Lung (tissue), 12 donors: ENCODE measurements around the gene CYP2R1. TPM values are rescaled to one million over a fixed set of nuclear protein-coding genes. Genes with fewer than 3 reads are reported as not detected.
"Not testable (repeated sequence)": the region's sequence is repeated elsewhere in the genome, so short reads cannot be mapped to it uniquely, and the experiment has no call there.

Experiments
- ATAC-seq: fragments of 200-7000 bp; cut with Tn5 transposase; one replicate; pipeline ENCODE4 v1.9.1; 2020; ENCODE audit warnings: moderate number of reproducible peaks; ENCODE audit not compliant: insufficient read depth, low FRiP score
- DNase-seq, 3 donors: peaks; one replicate each; pipeline ENCODE4 v3.0.0-alpha.2; 2013 to 2017
- H3K27ac ChIP-seq, 2 donors: one replicate each; pipeline ENCODE4 v1.5.1; 2013; ENCODE audit warnings: mild to moderate bottlenecking in 2 of 2, moderate library complexity in 2 of 2, control low read depth in 1 of 2, inconsistent platforms in 1 of 2, low read depth in 1 of 2, low read length in 1 of 2
- H3K27me3 ChIP-seq, 3 donors: one replicate each; pipeline ENCODE4 v1.5.1; 2013; ENCODE audit warnings: low read length in 2 of 3; ENCODE audit not compliant: control insufficient read depth in 3 of 3, insufficient read depth in 3 of 3
- H3K36me3 ChIP-seq, 4 donors: one replicate each; pipeline ENCODE4 v1.5.1; 2013; ENCODE audit warnings: low read length in 4 of 4, mild to moderate bottlenecking in 1 of 4, moderate library complexity in 1 of 4; ENCODE audit not compliant: control insufficient read depth in 4 of 4, insufficient read depth in 4 of 4
- H3K4me1 ChIP-seq, 5 donors: one replicate each; pipeline ENCODE4 v1.5.1; 2013; ENCODE audit warnings: low read length in 5 of 5, mild to moderate bottlenecking in 2 of 5, moderate library complexity in 1 of 5; ENCODE audit not compliant: control insufficient read depth in 5 of 5, insufficient read depth in 5 of 5
- H3K4me3 ChIP-seq: one replicate; pipeline ENCODE4 v1.5.1; 2013; ENCODE audit warnings: mild to moderate bottlenecking, control low read depth, moderate library complexity
- H3K9ac ChIP-seq, 2 donors: one replicate each; pipeline ENCODE4 v1.5.1; 2013; ENCODE audit warnings: low read length in 2 of 2, control low read depth in 1 of 2; ENCODE audit not compliant: insufficient read depth in 1 of 2
- H3K9me3 ChIP-seq, 4 donors: one replicate each; pipeline ENCODE4 v1.5.1; 2013; ENCODE audit warnings: low read length in 3 of 4, mild to moderate bottlenecking in 1 of 4, moderate library complexity in 1 of 4; ENCODE audit not compliant: control insufficient read depth in 4 of 4, insufficient read depth in 3 of 4
- WGBS, 2 donors: extraction: QIAGEN DNeasy Blood & Tissue Kit; methylation state at CpG; one replicate each; pipeline ENCODE4 v1.1.7; 2013; 5-methylcytosine and 5-hydroxymethylcytosine counted together
- polyA plus RNA-seq, 2 donors: library from polyadenylated mRNA; stranded (reverse); fragments of 200-250 nt; gene quantifications; one replicate each; pipeline ENCODE4 v1.2.1, GENCODE V29; 2013
- total RNA-seq, 2 donors: library from RNA; depleted of rRNA in 1 of 2; stranded (reverse); fragments of >200 nt in 1 of 2; gene quantifications; one replicate each; pipeline ENCODE4 v1.2.1, GENCODE V29; 2014 to 2021
- TF ChIP-seq, protein P1 (sequence below): IDR thresholded peaks from 2 replicates; pipeline ENCODE4 v1.5.1; 2012; ENCODE audit warnings: mild to moderate bottlenecking; ENCODE audit errors: control extremely low read depth, extremely low read depth
- donor health status: control.
- donor health status: control.
- donor health status: Bipolar disorder and iron deficiency.
- donor health status: healthy.
- donor health status: DM: yes; HTN: yes; CAD: no.

Gene CYP2R1
- total and polyA plus RNA-seq, 4 donors = 9.9 to 33.4 (median 19.2) TPM

DNA sequence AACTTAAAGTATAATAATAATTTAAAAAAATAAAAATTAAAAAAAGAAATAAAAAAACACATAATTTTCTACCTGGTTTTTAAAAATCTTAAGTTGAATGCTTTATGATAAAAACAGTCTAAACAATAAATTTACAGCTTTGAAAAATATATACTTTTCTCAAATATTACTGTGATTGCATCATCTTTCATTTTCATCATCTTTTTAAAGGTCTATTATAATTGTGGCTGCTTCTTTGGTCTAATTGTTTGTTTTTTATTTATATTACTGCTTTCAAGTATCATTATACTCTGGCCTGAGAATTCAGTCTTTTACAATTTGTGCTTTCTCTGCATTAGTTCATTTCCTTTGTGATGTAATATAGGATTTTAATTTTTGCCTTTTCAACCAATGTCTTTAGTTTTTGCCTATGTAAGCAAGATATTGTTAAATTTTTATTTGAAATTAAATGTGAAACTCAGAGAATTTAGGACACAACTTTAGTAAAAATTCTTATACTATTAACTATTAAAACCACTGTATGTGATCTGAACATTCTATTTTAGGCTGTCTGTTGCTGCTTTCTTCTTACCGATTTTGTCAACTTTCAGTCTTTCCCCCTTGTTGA, 7.3 kb downstream of the CYP2R1 start:
- peaks cover 0 to 7% (median 1%) of the 10 kb centered on the region in 5 donors for H3K4me1 ChIP-seq
- no peak overlapping the region for H3K4me3 ChIP-seq
- no peaks in the 10 kb centered on the region for H3K27me3 ChIP-seq
- H3K27ac ChIP-seq = no peak overlapping the region
- no peaks in the 10 kb centered on the region for H3K9me3 ChIP-seq
- 82 to 85% methylated on average over 1 of the region's 1 CpG for WGBS, 2 donors
- DNase-seq (no peak), ATAC-seq (no peak)
- H3K36me3 ChIP-seq = peaks cover 0 to 4% (median 2%) of the 10 kb centered on the region in 4 donors
- no peak overlapping the region for H3K9ac ChIP-seq
- TF ChIP-seq, protein P1, sequence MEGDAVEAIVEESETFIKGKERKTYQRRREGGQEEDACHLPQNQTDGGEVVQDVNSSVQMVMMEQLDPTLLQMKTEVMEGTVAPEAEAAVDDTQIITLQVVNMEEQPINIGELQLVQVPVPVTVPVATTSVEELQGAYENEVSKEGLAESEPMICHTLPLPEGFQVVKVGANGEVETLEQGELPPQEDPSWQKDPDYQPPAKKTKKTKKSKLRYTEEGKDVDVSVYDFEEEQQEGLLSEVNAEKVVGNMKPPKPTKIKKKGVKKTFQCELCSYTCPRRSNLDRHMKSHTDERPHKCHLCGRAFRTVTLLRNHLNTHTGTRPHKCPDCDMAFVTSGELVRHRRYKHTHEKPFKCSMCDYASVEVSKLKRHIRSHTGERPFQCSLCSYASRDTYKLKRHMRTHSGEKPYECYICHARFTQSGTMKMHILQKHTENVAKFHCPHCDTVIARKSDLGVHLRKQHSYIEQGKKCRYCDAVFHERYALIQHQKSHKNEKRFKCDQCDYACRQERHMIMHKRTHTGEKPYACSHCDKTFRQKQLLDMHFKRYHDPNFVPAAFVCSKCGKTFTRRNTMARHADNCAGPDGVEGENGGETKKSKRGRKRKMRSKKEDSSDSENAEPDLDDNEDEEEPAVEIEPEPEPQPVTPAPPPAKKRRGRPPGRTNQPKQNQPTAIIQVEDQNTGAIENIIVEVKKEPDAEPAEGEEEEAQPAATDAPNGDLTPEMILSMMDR = no peak

DNA sequence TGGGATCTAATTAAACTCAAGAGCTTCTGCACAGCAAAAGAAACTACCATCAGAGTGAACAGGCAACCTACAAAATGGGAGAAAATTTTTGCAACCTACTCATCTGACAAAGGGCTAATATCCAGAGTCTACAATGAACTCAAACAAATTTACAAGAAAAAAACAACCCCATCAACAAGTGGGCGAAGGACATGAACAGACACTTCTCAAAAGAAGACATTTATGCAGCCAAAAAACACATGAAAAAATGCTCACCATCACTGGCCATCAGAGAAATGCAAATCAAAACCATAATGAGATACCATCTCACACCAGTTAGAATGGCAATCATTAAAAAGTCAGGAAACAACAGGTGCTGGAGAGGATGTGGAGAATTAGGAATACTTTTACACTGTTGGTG, 8.3 kb downstream of the CYP2R1 start:
- not testable (repeated sequence) for H3K36me3 ChIP-seq, DNase-seq, H3K27ac ChIP-seq, H3K4me1 ChIP-seq, H3K9ac ChIP-seq, H3K9me3 ChIP-seq, H3K4me3 ChIP-seq, ATAC-seq, H3K27me3 ChIP-seq
- 100% methylated on average over 1 of the region's 1 CpG for WGBS, 2 donors

- H3K9me3 ChIP-seq = no peaks in the 10 kb centered on the region
- no peak for ATAC-seq
- no peak overlapping the region for H3K9ac ChIP-seq
- no peaks in the 10 kb centered on the region for H3K27me3 ChIP-seq
- peaks cover 0 to 7% (median 0%) of the 10 kb centered on the region in 5 donors for H3K4me1 ChIP-seq
- no peak overlapping the region for H3K4me3 ChIP-seq
- whole genome bisulfite sequencing, 2 donors = 94 to 97% methylated on average over 1 of the region's 1 CpG
- peaks cover 4 to 16% (median 9%) of the 10 kb centered on the region in 4 donors for H3K36me3 ChIP-seq
- TF ChIP-seq, protein P1 = no peak
- DNase-seq = no peak
- H3K27ac ChIP-seq = no peak overlapping the region
Measured at GRCh38 chr11:14882196-14882595, 9.8 kb downstream of the CYP2R1 start.

DNA sequence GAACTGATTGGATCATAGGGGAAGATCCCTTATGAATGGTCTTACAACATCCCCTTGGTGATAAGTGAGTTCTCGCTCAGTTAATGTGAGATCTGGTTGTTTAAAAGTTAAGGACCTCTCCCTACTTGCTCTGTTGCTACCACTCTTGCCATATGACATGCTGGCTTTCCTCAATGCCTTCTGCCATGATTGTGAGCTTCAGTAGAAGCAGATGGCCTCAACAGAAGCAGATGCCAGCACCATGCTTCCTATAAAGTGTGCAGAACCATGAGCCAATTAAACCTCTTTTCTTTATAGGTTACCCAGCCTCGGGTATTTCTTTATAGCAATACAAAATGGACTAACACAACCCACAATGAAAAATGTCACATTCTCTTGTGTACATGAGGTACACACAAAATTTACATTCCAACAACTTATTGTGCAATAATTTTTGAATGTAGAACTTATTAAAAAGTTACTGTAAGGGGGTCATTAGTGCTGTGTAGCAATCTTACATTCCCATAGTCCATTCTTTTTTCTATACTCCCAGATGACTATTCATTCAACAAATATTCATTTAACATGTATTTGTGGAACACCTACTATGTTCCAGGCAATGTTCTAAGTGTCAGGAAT, 10.3 kb downstream of the CYP2R1 start:
- H3K9ac ChIP-seq = no peak overlapping the region
- DNase-seq = no peak
- H3K9me3 ChIP-seq = no peaks in the 10 kb centered on the region
- no peak overlapping the region for H3K27ac ChIP-seq
- H3K27me3 ChIP-seq = no peaks in the 10 kb centered on the region
- H3K4me1 ChIP-seq = peaks cover 0 to 7% (median 0%) of the 10 kb centered on the region in 5 donors
- no peak overlapping the region for H3K4me3 ChIP-seq
- H3K36me3 ChIP-seq = peaks cover 4 to 16% (median 9%) of the 10 kb centered on the region in 4 donors
- TF ChIP-seq, protein P1 = no peak
- WGBS, 2 donors = 92 to 93% methylated on average over 2 of the region's 2 CpGs
- ATAC-seq = no peak
